ENCODE measurements around the gene GALNT9. TPM values are rescaled to one million over a fixed set of nuclear protein-coding genes. Genes with fewer than 3 reads are reported as not detected.

The GALNT9 gene
- total RNA-seq, 1 donor: not detected

- H3K4me3 ChIP-seq (ENCODE audit: low read depth, low read length): no peak overlapping the region
- no peak for TF ChIP-seq CTCF (IDR thresholded peaks at IDR 0.05; ENCODE audit: insufficient read depth, low read depth, low read length)
- DNase-seq (ENCODE audit: low read depth): no peak
Measured at GRCh38 chr12:132346471-132347175, 17.2 kb upstream of the GALNT9 start.

- no peak overlapping the region for H3K4me3 ChIP-seq (ENCODE audit: low read depth, low read length)
- no peak for DNase-seq (ENCODE audit: low read depth)
- no peak for TF ChIP-seq CTCF (IDR thresholded peaks at IDR 0.05; ENCODE audit: insufficient read depth, low read depth, low read length)
Measured at GRCh38 chr12:132345561-132346200, 16.3 kb upstream of the GALNT9 start.

GRCh38 chr12:132345126-132345525 lies 15.7 kb upstream of the GALNT9 start:
- H3K4me3 ChIP-seq (ENCODE audit: low read depth, low read length): no peak overlapping the region
- TF ChIP-seq CTCF (IDR thresholded peaks at IDR 0.05; ENCODE audit: insufficient read depth, low read depth, low read length): no peak
- no peak for DNase-seq (ENCODE audit: low read depth)

GRCh38 chr12:132344601-132345000 lies 15.2 kb upstream of the GALNT9 start:
- no peak for DNase-seq (ENCODE audit: low read depth)
- no peak for TF ChIP-seq CTCF (IDR thresholded peaks at IDR 0.05; ENCODE audit: insufficient read depth, low read depth, low read length)

GRCh38 chr12:132344181-132344580 lies 14.8 kb upstream of the GALNT9 start:
- no peak for TF ChIP-seq CTCF (IDR thresholded peaks at IDR 0.05; ENCODE audit: insufficient read depth, low read depth, low read length)
- no peak overlapping the region for H3K4me3 ChIP-seq (ENCODE audit: low read depth, low read length)
- DNase-seq (ENCODE audit: low read depth): no peak

More at GRCh38 chr12:132344601-132345000, 15.2 kb upstream of the GALNT9 start:
- no peak overlapping the region for H3K4me3 ChIP-seq (ENCODE audit: low read depth, low read length)

- no peak overlapping the region for H3K4me3 ChIP-seq (ENCODE audit: low read depth, low read length)
- no peak for DNase-seq (ENCODE audit: low read depth)
- TF ChIP-seq CTCF (IDR thresholded peaks at IDR 0.05; ENCODE audit: insufficient read depth, low read depth, low read length): no peak
Measured at GRCh38 chr12:132343294-132344004, 14.1 kb upstream of the GALNT9 start.
